Measurements from ENCODE around the gene KDM4C. TPM values are rescaled to one million over a fixed set of nuclear protein-coding genes. Genes with fewer than 3 reads are reported as not detected.

KDM4C gene
- total and polyA plus RNA-seq, 2 of the 8 experiments (the other 6 are each of a cell fraction or from before 2014, with no cell fraction given), result 13.0 to 26.1 TPM

- Histone ChIP-seq H3K9ac (replicated peaks in 1 of 4; ENCODE audit: extremely low read depth in 1 of 4, low read depth in 3 of 4, low read length in 3 of 4) (no peak overlapping the region), H4K20me1 (replicated peaks in 1 of 2; ENCODE audit: control insufficient read depth in 1 of 2, insufficient read depth in 2 of 2, low read length in 2 of 2) (no peaks in the 10 kb centered on the region), H3K27ac (ENCODE audit: low read depth, low read length) (no peak overlapping the region), H3K4me1 (replicated peaks in 1 of 4; ENCODE audit: control insufficient read depth in 3 of 4, insufficient read depth in 4 of 4, low read length in 3 of 4) (no peaks in the 10 kb centered on the region; a peak in 1 of 7 replicates), H3K79me2 (ENCODE audit: control insufficient read depth in 1 of 2, insufficient read depth in 2 of 2, low read length in 2 of 2) (no peaks in the 10 kb centered on the region), H2BK5ac (ENCODE audit: low read depth, low read length) (no peak overlapping the region), H2BK15ac (ENCODE audit: low read length) (no peak overlapping the region), H3K27me3 (replicated peaks in 1 of 4; ENCODE audit: control insufficient read depth in 3 of 4, extremely low read depth in 1 of 4, insufficient read depth in 3 of 4, low read length in 3 of 4) (no peaks in the 10 kb centered on the region), H2BK20ac (ENCODE audit: low read length) (no peak overlapping the region), H3K36me3 (ENCODE audit: control insufficient read depth in 2 of 4, insufficient read depth in 4 of 4, low read length in 3 of 4) (no peaks in the 10 kb centered on the region), H3K23me2 (ENCODE audit: low read depth, low read length) (no peaks in the 10 kb centered on the region), H3K23ac (ENCODE audit: insufficient read length) (no peak overlapping the region), H3K18ac (ENCODE audit: extremely low read depth, low read length) (no peak overlapping the region), H2BK12ac (ENCODE audit: low read depth, low read length) (no peak overlapping the region), H4K91ac (replicated peaks; ENCODE audit: insufficient read length, low read length) (no peak overlapping the region), H2AK5ac (ENCODE audit: low read depth, low read length) (no peak overlapping the region), H3K79me1 (ENCODE audit: low read depth, low read length) (no peaks in the 10 kb centered on the region; the same call in 1 of the 2 replicates), H3K9me3 (ENCODE audit: insufficient read depth in 2 of 2, low read depth in 1 of 2, low read length in 1 of 2) (0 out of 4 replicates have a peak, but pooled peaks cover 0 to 3% of the 10 kb centered on the region in 2 experiments), H3K4me3 (ENCODE audit: extremely low read depth in 1 of 4, insufficient read depth in 2 of 4, low read depth in 3 of 4, low read length in 4 of 4) (no peak overlapping the region), H3K14ac (ENCODE audit: insufficient read length) (no peak overlapping the region), H3K56ac (replicated peaks; ENCODE audit: insufficient read length, low read depth, low read length) (no peak overlapping the region), H3K4ac (replicated peaks; ENCODE audit: insufficient read length, low read depth, low read length) (no peak overlapping the region), H4K5ac (ENCODE audit: insufficient read length, low read depth, low read length) (no peak overlapping the region), H2AFZ (ENCODE audit: low read length) (no peak overlapping the region), H4K8ac (ENCODE audit: extremely low read depth, insufficient read depth, low read length) (no peak overlapping the region), H2BK120ac (replicated peaks; ENCODE audit: low read depth, low read length) (no peak overlapping the region), H3K4me2 (ENCODE audit: insufficient read depth in 1 of 2, low read depth in 2 of 2, low read length in 2 of 2) (no peak overlapping the region)
- DNase-seq (ENCODE audit: low read depth in 1 of 2, low spot score in 2 of 2) (no peak), FAIRE-seq (no peak)
- CTCF ChIA-PET (ENCODE audit: partially characterized antibody), result interaction anchor here (1.1 to 1.9 kb wide), 6 partner anchors 9 to 98 kb away, joined by 3 to 10 read pairs (median 4); no protein-coding TSS in a partner anchor
- 97% methylated on average over 3 of the region's 3 CpGs; no CpG with 5 or more reads in 1 of the 2 experiments for whole genome bisulfite sequencing, 2 experiments (ENCODE audit: extremely low coverage in 1 of 2, insufficient coverage in 1 of 2, insufficient read length in 1 of 2, insufficient replicate concordance in 2 of 2, low coverage in 1 of 2, low lambda C conversion rate in 2 of 2, missing lambda C conversion rate in 1 of 2)
- POLR2A ChIA-PET (ENCODE audit: partially characterized antibody), result no interaction called here
- TF ChIP-seq NRF1 (IDR thresholded peaks at IDR 0.05; ENCODE audit: low read depth, low read length) (no peak), RNF2 (IDR thresholded peaks at IDR 0.05; ENCODE audit: borderline replicate concordance, low read depth, low read length, missing control alignments, poor library complexity, severe bottlenecking) (no peak), HDAC6 (IDR thresholded peaks at IDR 0.05; ENCODE audit: low read depth, low read length) (no peak), BACH1 (IDR thresholded peaks at IDR 0.05; ENCODE audit: low read length) (no peak), E2F6 (IDR thresholded peaks at IDR 0.05) (no peak), JUND (IDR thresholded peaks at IDR 0.05; ENCODE audit: low read length) (no peak), EP300 (IDR thresholded peaks at IDR 0.05; ENCODE audit: borderline replicate concordance in 1 of 2, low read depth in 2 of 2, low read length in 2 of 2) (no peak), EGR1 (IDR thresholded peaks at IDR 0.05; ENCODE audit: borderline replicate concordance, low read depth, low read length) (no peak), BRCA1 (IDR thresholded peaks at IDR 0.05; ENCODE audit: low read depth, low read length) (no peak)
Measured at GRCh38 chr9:7177383-7177782, 419.6 kb downstream of the KDM4C start.

Measured in H1 (cell line).